ENCODE results near the gene UBXN11. TPM values are rescaled to one million over a fixed set of nuclear protein-coding genes. Genes with fewer than 3 reads are reported as not detected.

UBXN11 gene
- total and polyA plus RNA-seq, 5 donors = 13.3 to 18.5 (median 13.9) TPM

- WGBS = 74% methylated on average over 11 of the region's 11 CpGs
- ATAC-seq = peak in 1 of 2 donors; percentile 10
- no peaks in the 10 kb centered on the region for H3K4me1 ChIP-seq (ENCODE audit: control insufficient read depth, insufficient read depth, low read length)
- H3K27ac ChIP-seq (ENCODE audit: low read length) = no peak overlapping the region
- H3K4me3 ChIP-seq (ENCODE audit: low read length) = no peak overlapping the region
- no peaks in the 10 kb centered on the region for H3K27me3 ChIP-seq (ENCODE audit: control insufficient read depth, insufficient read depth)
- peak in 2 of 3 donors; percentile 41 to 51 for DNase-seq
- H3K9me3 ChIP-seq (ENCODE audit: control insufficient read depth, low read length) = no peaks in the 10 kb centered on the region
- intact Hi-C loops (cut with DNase I) = no loop called here
Observed at GRCh38 chr1:26290122-26290881, 16.1 kb downstream of the UBXN11 start.

- intact Hi-C loops (cut with DNase I) = no loop called here
- 81% methylated on average over 21 of the region's 21 CpGs for WGBS
Observed at GRCh38 chr1:26289158-26290059, 17.0 kb downstream of the UBXN11 start.

DNA sequence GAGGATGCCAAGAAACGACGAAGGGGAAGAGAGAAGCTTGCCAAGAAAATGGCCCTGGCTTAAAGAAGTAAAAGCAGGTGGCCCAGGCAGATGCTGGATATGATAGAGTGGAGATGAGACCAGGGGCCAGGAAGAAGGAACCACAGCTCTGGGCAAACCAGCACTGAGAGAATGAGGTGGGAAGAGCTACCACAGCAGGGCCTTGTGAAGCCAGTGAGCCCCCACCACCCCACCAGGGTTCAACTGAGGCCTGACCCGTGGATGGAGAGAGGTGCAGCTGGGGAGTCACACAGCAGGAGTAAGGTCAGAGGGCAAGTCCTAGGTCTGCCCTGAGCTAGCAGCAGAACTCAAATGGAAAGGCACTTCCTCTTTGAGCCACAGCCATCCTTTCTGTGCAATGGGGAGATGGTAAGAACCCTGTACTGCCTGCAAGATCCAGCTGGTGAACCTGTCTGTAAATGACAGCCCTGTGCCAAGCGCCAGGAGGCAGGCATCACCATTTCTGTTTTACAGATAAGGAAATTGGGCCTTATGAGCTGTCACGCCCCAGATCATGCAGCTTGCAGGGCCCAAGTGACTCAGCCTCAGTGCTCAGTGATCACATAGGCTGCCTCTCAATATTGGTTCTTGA lies 18.0 kb downstream of the UBXN11 start:
- WGBS = 59% methylated on average over 5 of the region's 5 CpGs
- H3K4me1 ChIP-seq (ENCODE audit: control insufficient read depth, insufficient read depth, low read length) = peaks cover 6% of the 10 kb centered on the region
- H3K27me3 ChIP-seq (ENCODE audit: control insufficient read depth, insufficient read depth) = no peaks in the 10 kb centered on the region
- DNase-seq (peak in 1 of 3 donors; percentile 42), ATAC-seq (no peak)
- no peaks in the 10 kb centered on the region for H3K9me3 ChIP-seq (ENCODE audit: control insufficient read depth, low read length)
- intact Hi-C loops (cut with DNase I) = no loop called here
- no peak overlapping the region for H3K4me3 ChIP-seq (ENCODE audit: low read length)
- H3K27ac ChIP-seq (ENCODE audit: low read length) = no peak overlapping the region

More at GRCh38 chr1:26289158-26290059, 17.0 kb downstream of the UBXN11 start:
- ATAC-seq (peak in 1 of 2 donors; percentile 5), DNase-seq (peak in 2 of 3 donors; percentile 66 to 74)
- no peaks in the 10 kb centered on the region for H3K27me3 ChIP-seq (ENCODE audit: control insufficient read depth, insufficient read depth)
- no peak overlapping the region for H3K4me3 ChIP-seq (ENCODE audit: low read length)
- peaks cover 4% of the 10 kb centered on the region for H3K4me1 ChIP-seq (ENCODE audit: control insufficient read depth, insufficient read depth, low read length)
- no peaks in the 10 kb centered on the region for H3K9me3 ChIP-seq (ENCODE audit: control insufficient read depth, low read length)
- H3K27ac ChIP-seq (ENCODE audit: low read length) = no peak overlapping the region

GRCh38 chr1:26287811-26288210 lies 18.6 kb downstream of the UBXN11 start:
- Histone ChIP-seq H3K4me1 (ENCODE audit: control insufficient read depth, insufficient read depth, low read length) (peaks cover 6% of the 10 kb centered on the region), H3K4me3 (ENCODE audit: low read length) (no peak overlapping the region), H3K9me3 (ENCODE audit: control insufficient read depth, low read length) (no peaks in the 10 kb centered on the region), H3K27me3 (ENCODE audit: control insufficient read depth, insufficient read depth) (no peaks in the 10 kb centered on the region), H3K27ac (ENCODE audit: low read length) (no peak overlapping the region)
- DNase-seq (no peak), ATAC-seq (no peak)
- intact Hi-C loops (cut with DNase I) = no loop called here
- WGBS = 81% methylated on average over 5 of the region's 5 CpGs

DNA sequence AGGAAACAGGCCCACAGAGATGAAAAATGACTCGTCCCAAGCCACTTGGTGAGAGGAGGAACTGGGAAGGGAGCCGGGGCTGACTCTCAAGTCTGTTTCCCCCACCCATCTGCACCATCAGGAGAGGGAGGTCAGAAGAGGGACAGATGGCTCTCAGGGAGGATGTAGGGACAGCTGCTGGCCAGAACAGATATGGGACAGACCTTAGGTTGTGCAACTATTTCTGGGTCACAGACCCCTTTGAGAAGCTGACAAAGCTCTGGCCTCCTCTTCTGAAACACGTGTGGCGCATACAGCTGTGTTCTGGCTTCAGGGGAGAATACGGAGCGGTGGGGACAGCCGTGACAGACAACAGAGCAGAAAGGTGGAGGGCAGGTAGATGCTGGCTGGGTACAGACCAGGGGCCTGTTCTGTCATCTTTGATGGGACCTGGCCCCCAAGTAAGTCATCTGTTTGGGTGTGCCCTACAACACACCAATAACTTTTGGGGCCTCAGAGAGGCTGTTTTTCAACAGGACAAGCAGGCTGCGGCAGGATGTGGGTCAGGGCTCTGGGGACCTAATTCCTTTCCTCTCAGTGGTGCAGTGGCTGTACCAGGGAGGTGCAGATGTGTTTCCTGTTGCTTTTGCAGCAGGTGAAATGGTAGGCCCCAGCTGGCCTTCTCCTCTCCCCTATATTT lies 19.3 kb downstream of the UBXN11 start:
- DNase-seq (peak; percentile 60 to 78 (median 77)), ATAC-seq (peak; percentile 15 to 31)
- Histone ChIP-seq H3K4me1 (ENCODE audit: control insufficient read depth, insufficient read depth, low read length) (peaks cover 6% of the 10 kb centered on the region), H3K9me3 (ENCODE audit: control insufficient read depth, low read length) (no peaks in the 10 kb centered on the region), H3K27ac (ENCODE audit: low read length) (peak overlapping the region; percentile 26), H3K27me3 (ENCODE audit: control insufficient read depth, insufficient read depth) (no peaks in the 10 kb centered on the region), H3K4me3 (ENCODE audit: low read length) (no peak overlapping the region)
- WGBS = 35% methylated on average over 8 of the region's 8 CpGs
- intact Hi-C loops (cut with DNase I) = no loop called here

DNA sequence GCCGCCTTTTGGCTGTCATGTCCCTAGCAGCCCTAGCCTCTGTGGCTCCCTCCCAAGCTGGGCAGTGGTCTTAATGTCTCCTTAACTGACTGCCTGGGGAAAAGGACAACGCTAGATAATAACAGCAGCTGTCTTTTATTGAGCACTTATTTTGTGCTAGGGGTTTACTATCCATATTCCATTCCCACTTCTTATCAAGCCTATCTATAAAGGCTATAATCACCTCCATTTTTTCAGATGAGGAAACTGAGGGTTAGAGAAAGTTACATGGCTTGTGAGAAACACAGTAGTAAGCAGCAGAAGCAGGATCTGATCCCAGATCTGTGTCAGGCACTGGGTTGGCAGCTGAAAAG lies 20.4 kb downstream of the UBXN11 start:
- Histone ChIP-seq H3K27me3 (ENCODE audit: control insufficient read depth, insufficient read depth) (no peaks in the 10 kb centered on the region), H3K27ac (ENCODE audit: low read length) (no peak overlapping the region), H3K4me3 (ENCODE audit: low read length) (no peak overlapping the region), H3K4me1 (ENCODE audit: control insufficient read depth, insufficient read depth, low read length) (peaks cover 6% of the 10 kb centered on the region), H3K9me3 (ENCODE audit: control insufficient read depth, low read length) (no peaks in the 10 kb centered on the region)
- DNase-seq = no peak
- 88% methylated on average over 2 of the region's 2 CpGs for WGBS
- intact Hi-C loops (cut with DNase I) = no loop called here
- no peak for ATAC-seq

- Histone ChIP-seq H3K4me3 (ENCODE audit: low read length) (no peak overlapping the region), H3K4me1 (ENCODE audit: control insufficient read depth, insufficient read depth, low read length) (peaks cover 6% of the 10 kb centered on the region), H3K27me3 (ENCODE audit: control insufficient read depth, insufficient read depth) (no peaks in the 10 kb centered on the region), H3K9me3 (ENCODE audit: control insufficient read depth, low read length) (no peaks in the 10 kb centered on the region), H3K27ac (ENCODE audit: low read length) (no peak overlapping the region)
- intact Hi-C loops (cut with DNase I) = no loop called here
- ATAC-seq = no peak
- 82% methylated on average over 19 of the region's 19 CpGs for WGBS
- DNase-seq = peak in 2 of 3 donors; percentile 68 to 72
Observed at GRCh38 chr1:26285366-26286063, 20.9 kb downstream of the UBXN11 start.

DNA sequence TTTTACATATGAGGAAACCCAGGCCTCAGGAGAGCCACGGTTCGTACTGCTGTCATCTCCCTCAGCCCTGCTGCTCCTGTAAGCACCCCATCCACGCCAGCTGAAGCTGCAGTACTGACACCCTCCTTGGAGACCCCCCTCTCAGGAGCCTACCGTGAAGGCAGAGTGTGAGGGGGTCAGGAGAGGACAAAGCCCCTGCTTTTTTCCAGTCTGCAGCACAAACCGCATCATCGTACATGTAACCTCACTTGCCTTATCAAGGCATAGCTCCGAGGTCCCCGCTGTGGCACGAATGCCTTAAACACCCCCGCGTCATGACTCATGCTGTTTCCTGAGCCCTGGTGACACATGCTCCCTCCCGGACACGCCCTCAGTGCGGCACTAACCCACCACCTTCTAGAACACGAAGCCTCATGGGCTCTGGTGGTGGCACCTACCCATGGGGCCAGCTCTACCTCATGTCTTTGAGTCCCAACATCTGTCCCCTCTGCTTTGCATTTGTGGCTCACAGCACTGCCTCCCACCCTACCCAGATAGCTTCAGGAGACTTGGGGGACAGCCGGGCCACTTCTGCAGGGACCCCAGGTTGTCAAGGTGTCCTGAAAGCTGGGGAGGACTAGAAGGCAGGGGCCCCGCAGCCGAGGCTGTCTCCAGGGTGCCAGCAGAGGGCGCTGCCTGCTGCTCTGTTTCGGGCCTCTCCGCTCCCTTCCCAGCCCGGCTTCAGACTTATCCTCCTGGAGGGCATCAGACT lies 21.7 kb downstream of the UBXN11 start:
- no peaks in the 10 kb centered on the region for H3K9me3 ChIP-seq (ENCODE audit: control insufficient read depth, low read length)
- DNase-seq = peak; percentile 86 to 87 (median 87)
- H3K4me1 ChIP-seq (ENCODE audit: control insufficient read depth, insufficient read depth, low read length) = peaks cover 6% of the 10 kb centered on the region
- intact Hi-C loops (cut with DNase I) = loop anchor here in 1 of 4 donors (5.0 kb wide), 1 partner anchor 33 kb away; the partner anchor contains the start of gene CD52
- H3K4me3 ChIP-seq (ENCODE audit: low read length) = no peak overlapping the region
- peak; percentile 20 to 60 for ATAC-seq
- no peaks in the 10 kb centered on the region for H3K27me3 ChIP-seq (ENCODE audit: control insufficient read depth, insufficient read depth)
- H3K27ac ChIP-seq (ENCODE audit: low read length) = peak overlapping the region; percentile 16
- WGBS = 27% methylated on average over 22 of the region's 22 CpGs

GRCh38 chr1:26283871-26284596 lies 22.4 kb downstream of the UBXN11 start:
- Histone ChIP-seq H3K4me3 (ENCODE audit: low read length) (no peak overlapping the region), H3K27me3 (ENCODE audit: control insufficient read depth, insufficient read depth) (no peaks in the 10 kb centered on the region), H3K27ac (ENCODE audit: low read length) (peak overlapping the region; percentile 16), H3K9me3 (ENCODE audit: control insufficient read depth, low read length) (no peaks in the 10 kb centered on the region), H3K4me1 (ENCODE audit: control insufficient read depth, insufficient read depth, low read length) (peaks cover 10% of the 10 kb centered on the region)
- ATAC-seq (no peak), DNase-seq (peak in 1 of 3 donors; percentile 41)
- WGBS = 91% methylated on average over 12 of the region's 12 CpGs
- intact Hi-C loops (cut with DNase I) = loop anchor here in 1 of 4 donors (5.0 kb wide), 1 partner anchor 33 kb away; the partner anchor contains the start of gene CD52
